GM12891 (cell line): ENCODE measurements around the gene KRT8.
"Not testable (repeated sequence)": the region's sequence is repeated elsewhere in the genome, so short reads cannot be mapped to it uniquely, and the experiment has no call there.

ENCODE experiments used
- DNase-seq: peaks from one replicate; pipeline ENCODE4 v3.0.0; 2011; ENCODE audit warnings: low spot score; ENCODE audit not compliant: insufficient read length
- FAIRE-seq: peaks from 2 replicates; lab custom pipeline; 2011; peaks lifted over from hg19 to GRCh38; lab: Jason Lieb, UNC
- PAX5 ChIP-seq: IDR thresholded peaks from 2 replicates; pipeline ENCODE4 v1.6.1; 2011; ENCODE audit warnings: low read length, moderate library complexity, mild to moderate bottlenecking; ENCODE audit not compliant: insufficient read depth, severe bottlenecking
- POLR2A ChIP-seq: IDR thresholded peaks from 2 replicates; pipeline ENCODE4 v1.6.1; 2011; ENCODE audit warnings: low read depth, low read length, control low read depth
- POLR2AphosphoS5 ChIP-seq: IDR thresholded peaks from 2 replicates; pipeline ENCODE4 v1.6.1; 2011; ENCODE audit warnings: low read depth, low read length, control low read depth
- POU2F2 ChIP-seq: IDR thresholded peaks from 2 replicates; pipeline ENCODE4 v1.6.1; 2011; ENCODE audit warnings: low read depth, mild to moderate bottlenecking, control low read depth, low read length, moderate library complexity
- SPI1 ChIP-seq: IDR thresholded peaks from 2 replicates; pipeline ENCODE4 v1.6.1; 2011; ENCODE audit warnings: low read depth, low read length, control low read depth
- TAF1 ChIP-seq: IDR thresholded peaks from 2 replicates; pipeline ENCODE4 v1.6.1; 2011; ENCODE audit warnings: low read depth, low read length, control low read depth

Gene KRT8

DNA sequence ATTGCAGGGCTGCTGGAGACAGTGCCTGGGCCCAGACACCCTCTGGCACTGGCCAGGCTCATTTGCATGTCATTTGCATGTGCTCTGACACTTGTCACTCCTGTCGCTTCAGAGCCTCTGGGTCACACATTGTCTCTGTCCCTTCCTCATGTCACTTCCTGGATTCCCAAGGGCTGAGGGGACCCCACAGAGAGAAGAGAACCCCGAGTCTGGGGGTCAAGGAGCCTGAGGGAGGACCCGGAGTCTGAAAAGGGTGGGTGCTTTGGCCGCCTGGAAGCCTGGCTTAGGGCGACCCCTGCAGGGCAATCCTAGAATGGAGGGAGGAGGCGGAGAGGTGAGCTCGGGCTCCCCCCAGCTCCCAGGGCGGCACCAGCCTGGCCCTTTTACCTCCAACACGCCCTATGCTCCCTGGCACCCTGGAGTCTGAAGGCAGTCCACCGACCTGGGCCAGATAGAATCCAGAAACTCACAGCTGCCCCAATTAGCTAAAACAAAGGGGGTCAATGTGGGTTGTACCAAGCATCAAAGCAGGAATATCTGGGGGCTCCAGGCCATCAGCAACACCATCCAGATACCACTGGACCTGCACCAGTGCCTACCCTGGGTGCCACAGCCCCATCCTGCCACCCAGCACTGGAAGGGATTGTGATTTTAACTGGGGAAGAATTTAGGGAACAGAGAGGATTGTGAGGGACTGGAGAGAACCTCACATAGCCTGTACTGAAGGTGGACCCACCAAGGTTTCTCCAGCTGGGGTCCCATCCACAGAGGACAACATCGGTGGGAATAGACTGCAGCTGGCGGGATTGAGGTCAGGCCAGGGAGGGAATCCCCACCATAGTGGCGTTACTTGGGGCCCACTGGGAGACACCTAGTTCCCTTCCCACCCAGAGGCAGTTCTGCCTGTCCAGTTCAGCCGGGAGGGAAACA, 34.2 kb downstream of the KRT8 start:
- FAIRE-seq = peak; percentile 33
- DNase-seq = peak; percentile 82
- TF ChIP-seq POU2F2 (peak; percentile 97), TAF1 (no peak)

DNA sequence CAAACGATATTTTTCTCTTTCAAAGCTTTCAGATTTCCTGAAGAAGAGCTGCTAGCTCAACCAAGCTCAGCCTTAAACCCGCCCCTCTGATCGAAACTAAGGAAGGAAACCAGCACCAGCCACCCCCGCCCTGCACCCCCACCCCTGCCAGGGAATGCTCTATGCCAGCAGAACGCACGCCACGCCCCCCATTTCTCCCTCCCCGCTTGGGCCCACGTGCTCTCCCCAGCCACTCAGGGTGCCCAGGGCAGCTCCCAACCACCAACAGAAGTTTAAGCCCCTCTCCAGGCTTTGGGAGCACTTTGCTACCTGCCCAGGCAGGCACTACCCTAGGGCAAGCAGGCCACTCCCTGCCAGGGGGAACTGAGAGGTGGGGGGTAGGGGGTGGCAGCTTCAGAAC, 37.2 kb downstream of the KRT8 start:
- FAIRE-seq (no peak), DNase-seq (no peak)
- TF ChIP-seq SPI1 = no peak
- no peak for TF ChIP-seq POLR2A
- TF ChIP-seq TAF1 = no peak
- no peak for TF ChIP-seq POU2F2

DNA sequence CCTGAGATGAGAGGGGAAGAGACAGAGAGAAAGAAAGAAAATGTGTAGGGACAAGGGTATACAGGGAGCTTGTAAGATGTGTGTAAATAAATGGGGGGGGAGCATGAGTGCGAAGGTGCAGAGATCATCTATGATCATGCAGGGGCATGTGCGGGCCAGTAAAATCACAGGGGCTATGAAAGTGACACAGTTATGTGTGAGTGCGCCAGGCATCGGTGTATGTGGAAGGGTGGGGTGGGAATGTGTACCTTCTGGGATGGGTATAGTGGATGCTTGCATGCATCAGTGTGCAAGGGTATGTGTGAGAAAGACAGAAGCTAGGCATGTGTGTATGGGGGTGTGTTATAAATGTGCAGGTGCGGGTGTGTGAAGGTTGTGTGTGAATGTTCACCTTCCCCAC, 37.7 kb downstream of the KRT8 start:
- no peak for DNase-seq
- no peak for FAIRE-seq
- no peak for TF ChIP-seq POLR2A
- TF ChIP-seq SPI1 = no peak
- TF ChIP-seq POU2F2 = no peak
- TF ChIP-seq PAX5 = no peak
- no peak for TF ChIP-seq TAF1
- TF ChIP-seq POLR2AphosphoS5 = no peak

DNA sequence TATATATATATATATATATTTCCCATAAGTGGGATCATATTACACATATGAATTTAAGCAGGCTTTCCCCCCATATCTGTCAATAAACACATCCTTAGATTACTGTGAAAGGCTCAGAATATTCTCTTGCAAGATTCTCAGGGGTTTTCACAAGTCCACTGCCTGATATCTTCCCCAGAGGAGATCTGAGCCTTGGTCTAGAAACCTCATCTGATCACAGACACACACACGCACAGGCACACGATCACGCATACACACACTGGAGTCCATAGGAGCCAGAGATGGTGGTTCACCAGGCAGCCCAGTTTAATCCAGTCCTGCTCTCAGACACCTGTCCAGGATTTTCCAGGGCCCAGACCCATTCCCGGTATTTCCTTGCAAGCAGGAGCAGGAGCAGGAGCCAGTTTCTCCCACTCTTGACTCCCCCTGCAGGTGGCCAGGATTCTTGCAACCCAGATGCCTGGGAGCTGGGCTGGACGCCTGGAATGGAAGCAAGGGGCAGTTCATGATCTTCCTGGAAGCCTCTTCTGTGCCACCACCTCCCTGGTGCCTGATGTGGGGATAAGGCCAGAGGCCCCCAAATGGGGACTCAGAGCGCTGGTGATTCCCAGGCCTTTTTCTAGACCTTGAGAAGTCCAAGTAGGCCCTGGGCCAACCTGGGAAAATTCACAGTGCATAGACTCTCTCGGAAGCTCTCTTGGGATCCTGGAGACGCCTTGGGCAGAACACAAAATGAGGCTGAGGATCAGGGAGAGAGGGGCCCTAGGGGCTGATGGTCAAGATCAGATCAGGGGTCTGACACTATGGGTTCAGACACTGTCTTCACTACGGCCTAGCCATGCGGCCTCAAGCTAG, 39.6 kb downstream of the KRT8 start:
- TF ChIP-seq POLR2A (no peak), TAF1 (no peak), PAX5 (no peak), POLR2AphosphoS5 (no peak), SPI1 (no peak), POU2F2 (no peak)
- DNase-seq = peak; percentile 37
- FAIRE-seq = no peak

DNA sequence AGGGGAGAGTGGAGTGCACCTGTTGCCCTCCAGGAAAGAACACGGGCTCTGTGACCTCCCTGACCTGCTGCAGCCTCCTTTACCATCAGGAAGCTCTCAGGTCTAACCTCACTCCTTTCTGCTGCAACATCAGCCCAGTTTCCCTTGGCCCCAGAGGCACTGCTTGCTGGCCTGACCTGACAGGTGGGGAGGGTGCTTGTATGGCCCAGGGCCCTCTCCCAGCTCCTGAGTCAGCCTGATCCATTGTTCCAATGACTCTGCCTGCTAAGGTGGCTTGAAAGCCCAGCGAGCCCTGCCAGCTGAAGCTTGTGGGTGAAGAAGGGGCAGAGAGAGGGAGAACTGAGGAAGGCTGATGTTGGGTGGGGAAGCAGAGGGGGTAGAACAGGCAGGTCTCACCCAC, 42.9 kb downstream of the KRT8 start:
- FAIRE-seq (no peak), DNase-seq (no peak)
- TF ChIP-seq PAX5 (no peak), POLR2A (no peak), TAF1 (no peak), POLR2AphosphoS5 (no peak), SPI1 (no peak), POU2F2 (no peak)

DNA sequence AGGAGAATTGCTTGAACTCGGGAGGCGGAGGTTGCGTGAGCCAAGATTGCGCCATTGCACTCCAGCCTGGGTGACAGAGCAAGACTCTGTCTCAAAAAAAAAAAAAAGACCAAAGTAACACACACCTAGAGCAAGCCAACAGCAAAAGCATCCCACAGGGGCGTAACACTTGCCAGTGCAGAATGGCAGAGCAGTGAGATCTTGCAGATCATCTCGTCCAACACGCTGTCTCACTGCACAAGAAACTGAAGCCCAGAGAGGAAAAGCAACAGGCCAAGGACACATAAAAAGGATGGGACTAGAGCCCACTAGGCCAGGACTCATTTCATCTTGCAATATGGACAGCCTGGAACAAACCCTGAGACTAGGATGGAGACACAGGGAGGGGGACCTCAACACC, 43.4 kb downstream of the KRT8 start:
- DNase-seq = no peak
- TF ChIP-seq PAX5 = no peak
- TF ChIP-seq SPI1 = no peak
- TF ChIP-seq POU2F2 = no peak
- no peak for TF ChIP-seq POLR2A
- TF ChIP-seq TAF1 = no peak
- TF ChIP-seq POLR2AphosphoS5 = no peak
- FAIRE-seq = no peak

DNA sequence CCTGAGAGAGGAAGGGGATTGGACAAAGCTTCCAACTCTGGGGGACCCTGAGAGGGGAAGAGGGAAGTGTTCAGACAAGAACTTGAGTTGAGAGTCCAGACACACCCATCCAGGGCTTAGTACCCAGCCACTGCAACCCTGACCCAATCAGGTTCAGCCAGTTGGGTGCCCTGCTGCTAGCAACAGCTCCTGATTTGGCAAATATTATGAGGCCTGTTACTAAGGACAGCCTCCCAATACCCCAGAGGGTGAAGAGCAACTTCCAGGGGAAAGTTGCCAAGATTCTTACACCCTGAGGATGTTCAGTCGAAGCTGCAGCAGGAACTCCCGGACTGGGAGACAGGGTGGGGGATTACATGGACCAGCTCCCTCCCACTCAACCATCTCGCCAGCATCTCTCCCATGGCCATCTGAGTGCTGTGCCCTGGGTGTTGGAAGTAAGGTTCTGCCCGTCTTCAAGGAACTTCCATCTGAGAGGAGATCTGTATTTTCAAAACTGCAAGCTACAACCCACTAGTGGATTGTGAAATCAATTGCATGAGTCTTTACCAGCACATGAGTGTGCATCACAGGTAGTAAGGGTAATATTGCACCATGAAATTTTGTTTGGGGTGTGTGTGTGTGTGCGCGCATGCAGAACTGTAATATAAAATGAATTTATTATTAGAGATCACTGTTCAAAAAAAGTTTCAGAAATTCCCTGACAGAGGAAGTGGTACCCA, 44.6 kb downstream of the KRT8 start:
- no peak for DNase-seq
- TF ChIP-seq TAF1 = no peak
- TF ChIP-seq POLR2A = no peak
- TF ChIP-seq PAX5 = no peak
- no peak for TF ChIP-seq SPI1
- TF ChIP-seq POU2F2 = no peak
- TF ChIP-seq POLR2AphosphoS5 = no peak
- FAIRE-seq = no peak

DNA sequence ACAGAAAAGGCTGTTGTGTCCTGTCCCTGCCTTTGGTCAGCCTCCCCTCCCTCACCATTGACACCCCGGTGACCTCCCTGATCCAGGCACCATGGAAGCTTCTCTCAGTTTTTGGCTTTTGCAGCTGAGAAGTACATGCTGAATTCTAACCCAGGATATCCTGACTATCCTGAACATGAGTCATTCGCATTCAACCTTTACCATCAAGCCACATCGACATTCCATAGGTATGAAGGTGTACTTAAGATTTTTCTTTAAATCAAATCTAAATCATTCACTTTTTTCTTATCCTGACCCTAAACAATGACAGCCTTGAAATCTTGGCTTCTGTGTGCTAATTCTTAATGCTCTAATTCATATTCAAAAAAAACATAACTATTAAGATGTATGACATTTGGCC, 47.4 kb downstream of the KRT8 start:
- DNase-seq (no peak), FAIRE-seq (no peak)
- TF ChIP-seq SPI1 = no peak
- no peak for TF ChIP-seq POU2F2
- no peak for TF ChIP-seq POLR2AphosphoS5
- TF ChIP-seq POLR2A = no peak
- TF ChIP-seq PAX5 = no peak
- TF ChIP-seq TAF1 = no peak

DNA sequence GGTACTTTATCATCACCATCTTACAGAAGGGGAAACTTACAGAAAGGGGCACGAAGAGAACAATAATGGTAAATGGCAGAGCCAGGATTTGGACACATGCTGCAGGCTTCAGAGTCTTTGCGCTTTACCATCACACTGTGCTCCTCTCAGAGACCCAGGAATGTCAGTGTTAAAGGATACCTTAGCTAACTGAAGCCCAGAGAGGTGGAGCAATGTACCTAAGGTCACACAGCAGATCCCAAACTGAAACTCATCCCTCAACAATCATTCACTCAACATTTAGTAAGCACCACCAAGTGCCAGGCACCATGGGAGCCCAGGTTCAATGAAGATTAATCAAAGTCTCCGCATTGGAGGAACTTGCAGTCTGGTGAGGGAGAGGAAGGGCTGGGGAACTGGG, 48.1 kb downstream of the KRT8 start:
- no peak for FAIRE-seq
- DNase-seq = no peak
- no peak for TF ChIP-seq POLR2AphosphoS5

DNA sequence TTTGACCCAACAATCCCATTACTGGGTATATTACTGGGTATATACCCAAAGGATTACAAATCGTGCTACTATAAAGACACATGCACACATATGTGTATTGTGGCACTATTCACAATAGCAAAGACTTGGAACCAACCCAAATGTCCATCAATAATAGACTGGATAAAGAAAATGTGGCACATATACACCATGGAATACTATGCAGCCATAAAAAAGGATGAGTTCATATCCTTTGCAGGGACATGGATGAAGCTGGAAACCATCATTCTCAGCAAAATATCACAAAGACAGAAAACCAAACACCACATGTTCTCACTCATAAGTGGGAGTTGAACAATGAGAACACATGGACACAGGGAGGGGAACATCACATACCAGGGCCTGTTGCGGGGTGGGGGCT, 48.8 kb downstream of the KRT8 start:
- not testable (repeated sequence) for DNase-seq, FAIRE-seq
